WTC11 (cell line): Measurements from ENCODE around the gene MVP.

Experiments used
- AFF4 ChIP-seq: sonication (generic); formaldehyde crosslinking; IDR thresholded peaks from 2 replicates; pipeline ENCODE4 v1.8.1; 2023; ENCODE audit warnings: mild to moderate bottlenecking, missing genetic modification reagents, borderline replicate concordance
- CREB1 ChIP-seq: sonication (generic); formaldehyde crosslinking; IDR thresholded peaks from 2 replicates; pipeline ENCODE4 v1.8.0; 2023; ENCODE audit warnings: mild to moderate bottlenecking, missing genetic modification reagents
- CTCF ChIP-seq: fragments of 200-600 bp; IDR thresholded peaks from 2 replicates; pipeline ENCODE4 v1.8.0; 2022; ENCODE audit warnings: antibody characterized with exemption
- E2F1 ChIP-seq: sonication (generic); formaldehyde crosslinking; IDR thresholded peaks from 2 replicates; pipeline ENCODE4 v1.8.0; 2022; ENCODE audit warnings: mild to moderate bottlenecking, missing genetic modification reagents
- E2F5 ChIP-seq: sonication (generic); formaldehyde crosslinking; IDR thresholded peaks from 2 replicates; pipeline ENCODE4 v1.8.1; 2022; ENCODE audit warnings: mild to moderate bottlenecking, moderate library complexity, missing genetic modification reagents
- FOXJ3 ChIP-seq: sonication (generic); formaldehyde crosslinking; IDR thresholded peaks from 2 replicates; pipeline ENCODE4 v1.9.0; 2021; ENCODE audit warnings: missing genetic modification reagents, mild to moderate bottlenecking, borderline replicate concordance
- MXD4 ChIP-seq: fragments of 250-450 bp; sonication (Bioruptor Pico); IDR thresholded peaks from 2 replicates; pipeline ENCODE4 v1.8.0; 2021; ENCODE audit warnings: mild to moderate bottlenecking, moderate library complexity, borderline replicate concordance
- NR1H2 ChIP-seq: sonication (generic); formaldehyde crosslinking; IDR thresholded peaks from 2 replicates; pipeline ENCODE4 v1.9.0; 2021; ENCODE audit warnings: mild to moderate bottlenecking, moderate library complexity, missing genetic modification reagents
- PRDM15 ChIP-seq: sonication (generic); formaldehyde crosslinking; IDR thresholded peaks from 2 replicates; pipeline ENCODE4 v1.8.0; 2022; ENCODE audit warnings: missing genetic modification reagents
- ZSCAN18 ChIP-seq: fragments of 250-450 bp; sonication (Bioruptor Pico); IDR thresholded peaks from 2 replicates; pipeline ENCODE4 v2.1.2; 2022; ENCODE audit warnings: mild to moderate bottlenecking, moderate library complexity
- TF ChIP-seq, protein P1 (sequence below): sonication (generic); formaldehyde crosslinking; IDR thresholded peaks from 2 replicates; pipeline ENCODE4 v1.8.1; 2023; ENCODE audit warnings: mild to moderate bottlenecking, missing genetic modification reagents, moderate library complexity
- TF ChIP-seq, protein P2 (sequence below): fragments of 250-450 bp; sonication (Bioruptor Pico); IDR thresholded peaks from 2 replicates; pipeline ENCODE4 v1.9.0; 2021; ENCODE audit warnings: mild to moderate bottlenecking, borderline replicate concordance

DNA sequence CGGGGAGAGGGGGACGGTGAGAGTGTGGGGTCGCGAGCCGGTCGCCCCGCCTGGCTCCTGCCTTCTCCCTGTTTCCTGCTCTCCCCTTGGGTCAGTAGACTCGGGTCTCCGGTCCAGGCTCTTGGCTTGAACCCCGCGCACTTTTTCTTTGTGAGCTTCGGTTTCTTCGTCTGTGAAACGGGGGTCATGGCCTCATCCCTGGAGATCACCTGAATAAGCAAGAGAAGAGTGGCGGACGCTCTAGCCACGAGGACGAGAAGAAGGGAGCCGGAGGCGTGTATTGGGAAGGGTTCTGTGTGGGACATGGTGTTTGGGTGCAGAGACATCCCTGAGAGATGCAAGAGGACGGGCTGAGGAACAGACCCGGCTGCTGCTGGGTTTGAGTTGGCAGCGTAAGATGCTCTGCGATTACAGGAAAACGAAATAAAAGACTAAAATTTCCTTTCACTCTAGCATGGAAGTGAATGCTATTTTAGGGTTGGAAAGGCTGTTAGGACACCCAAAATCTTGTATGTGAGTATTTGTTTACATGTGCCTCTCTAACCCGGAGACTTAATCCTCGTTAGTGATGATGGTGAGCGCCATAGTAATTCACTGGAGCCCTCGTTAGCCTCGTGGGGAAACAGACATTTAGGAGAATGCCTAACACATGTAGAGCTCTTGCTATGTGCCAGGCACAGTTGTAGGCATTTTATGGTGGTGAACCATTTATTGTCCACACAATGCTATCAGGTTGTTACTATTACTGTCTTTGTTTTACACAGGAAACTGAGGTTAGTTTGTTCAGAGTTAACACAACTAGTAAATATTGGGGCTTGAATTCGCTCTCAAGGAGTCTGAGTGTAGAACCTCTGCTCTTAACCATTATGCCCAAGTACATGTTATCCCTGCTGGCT is 29.1 kb upstream of the MVP start:
- no peak for TF ChIP-seq CTCF
- no peak for TF ChIP-seq E2F1 (CRISPR knock-in tag)
- no peak for TF ChIP-seq ZSCAN18 (CRISPR knock-in tag)
- no peak for TF ChIP-seq MXD4
- TF ChIP-seq CREB1 (CRISPR knock-in tag) = no peak
- no peak for TF ChIP-seq FOXJ3 (CRISPR knock-in tag)
- TF ChIP-seq PRDM15 (CRISPR knock-in tag) = no peak
- no peak for TF ChIP-seq NR1H2
- TF ChIP-seq, protein P1, sequence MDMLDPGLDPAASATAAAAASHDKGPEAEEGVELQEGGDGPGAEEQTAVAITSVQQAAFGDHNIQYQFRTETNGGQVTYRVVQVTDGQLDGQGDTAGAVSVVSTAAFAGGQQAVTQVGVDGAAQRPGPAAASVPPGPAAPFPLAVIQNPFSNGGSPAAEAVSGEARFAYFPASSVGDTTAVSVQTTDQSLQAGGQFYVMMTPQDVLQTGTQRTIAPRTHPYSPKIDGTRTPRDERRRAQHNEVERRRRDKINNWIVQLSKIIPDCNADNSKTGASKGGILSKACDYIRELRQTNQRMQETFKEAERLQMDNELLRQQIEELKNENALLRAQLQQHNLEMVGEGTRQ = no peak
- no peak for TF ChIP-seq E2F5 (CRISPR knock-in tag)
- TF ChIP-seq, protein P2, sequence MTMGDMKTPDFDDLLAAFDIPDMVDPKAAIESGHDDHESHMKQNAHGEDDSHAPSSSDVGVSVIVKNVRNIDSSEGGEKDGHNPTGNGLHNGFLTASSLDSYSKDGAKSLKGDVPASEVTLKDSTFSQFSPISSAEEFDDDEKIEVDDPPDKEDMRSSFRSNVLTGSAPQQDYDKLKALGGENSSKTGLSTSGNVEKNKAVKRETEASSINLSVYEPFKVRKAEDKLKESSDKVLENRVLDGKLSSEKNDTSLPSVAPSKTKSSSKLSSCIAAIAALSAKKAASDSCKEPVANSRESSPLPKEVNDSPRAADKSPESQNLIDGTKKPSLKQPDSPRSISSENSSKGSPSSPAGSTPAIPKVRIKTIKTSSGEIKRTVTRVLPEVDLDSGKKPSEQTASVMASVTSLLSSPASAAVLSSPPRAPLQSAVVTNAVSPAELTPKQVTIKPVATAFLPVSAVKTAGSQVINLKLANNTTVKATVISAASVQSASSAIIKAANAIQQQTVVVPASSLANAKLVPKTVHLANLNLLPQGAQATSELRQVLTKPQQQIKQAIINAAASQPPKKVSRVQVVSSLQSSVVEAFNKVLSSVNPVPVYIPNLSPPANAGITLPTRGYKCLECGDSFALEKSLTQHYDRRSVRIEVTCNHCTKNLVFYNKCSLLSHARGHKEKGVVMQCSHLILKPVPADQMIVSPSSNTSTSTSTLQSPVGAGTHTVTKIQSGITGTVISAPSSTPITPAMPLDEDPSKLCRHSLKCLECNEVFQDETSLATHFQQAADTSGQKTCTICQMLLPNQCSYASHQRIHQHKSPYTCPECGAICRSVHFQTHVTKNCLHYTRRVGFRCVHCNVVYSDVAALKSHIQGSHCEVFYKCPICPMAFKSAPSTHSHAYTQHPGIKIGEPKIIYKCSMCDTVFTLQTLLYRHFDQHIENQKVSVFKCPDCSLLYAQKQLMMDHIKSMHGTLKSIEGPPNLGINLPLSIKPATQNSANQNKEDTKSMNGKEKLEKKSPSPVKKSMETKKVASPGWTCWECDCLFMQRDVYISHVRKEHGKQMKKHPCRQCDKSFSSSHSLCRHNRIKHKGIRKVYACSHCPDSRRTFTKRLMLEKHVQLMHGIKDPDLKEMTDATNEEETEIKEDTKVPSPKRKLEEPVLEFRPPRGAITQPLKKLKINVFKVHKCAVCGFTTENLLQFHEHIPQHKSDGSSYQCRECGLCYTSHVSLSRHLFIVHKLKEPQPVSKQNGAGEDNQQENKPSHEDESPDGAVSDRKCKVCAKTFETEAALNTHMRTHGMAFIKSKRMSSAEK (CRISPR knock-in tag) = no peak
- no peak for TF ChIP-seq AFF4
